Testis (tissue), 2 donors: ENCODE results near the gene RESF1.

ENCODE experiments used
- POLR2A ChIP-seq: fragments of 450-650 bp; IDR thresholded peaks from one replicate; pipeline ENCODE4 v1.6.1; 2017; ENCODE audit warnings: antibody characterized with exemption, mild to moderate bottlenecking, moderate library complexity
- TF ChIP-seq, protein P1 (sequence below), 3 experiments: fragments of 450-650 bp in 2 of 3; fragments of 200-600 bp in 1 of 3; sonication (generic) in 1 of 3; IDR thresholded peaks; one replicate each; pipeline ENCODE4 v1.5.1; 2016 to 2019; ENCODE audit warnings: antibody characterized with exemption in 3 of 3, mild to moderate bottlenecking in 2 of 3, moderate library complexity in 1 of 3

DNA sequence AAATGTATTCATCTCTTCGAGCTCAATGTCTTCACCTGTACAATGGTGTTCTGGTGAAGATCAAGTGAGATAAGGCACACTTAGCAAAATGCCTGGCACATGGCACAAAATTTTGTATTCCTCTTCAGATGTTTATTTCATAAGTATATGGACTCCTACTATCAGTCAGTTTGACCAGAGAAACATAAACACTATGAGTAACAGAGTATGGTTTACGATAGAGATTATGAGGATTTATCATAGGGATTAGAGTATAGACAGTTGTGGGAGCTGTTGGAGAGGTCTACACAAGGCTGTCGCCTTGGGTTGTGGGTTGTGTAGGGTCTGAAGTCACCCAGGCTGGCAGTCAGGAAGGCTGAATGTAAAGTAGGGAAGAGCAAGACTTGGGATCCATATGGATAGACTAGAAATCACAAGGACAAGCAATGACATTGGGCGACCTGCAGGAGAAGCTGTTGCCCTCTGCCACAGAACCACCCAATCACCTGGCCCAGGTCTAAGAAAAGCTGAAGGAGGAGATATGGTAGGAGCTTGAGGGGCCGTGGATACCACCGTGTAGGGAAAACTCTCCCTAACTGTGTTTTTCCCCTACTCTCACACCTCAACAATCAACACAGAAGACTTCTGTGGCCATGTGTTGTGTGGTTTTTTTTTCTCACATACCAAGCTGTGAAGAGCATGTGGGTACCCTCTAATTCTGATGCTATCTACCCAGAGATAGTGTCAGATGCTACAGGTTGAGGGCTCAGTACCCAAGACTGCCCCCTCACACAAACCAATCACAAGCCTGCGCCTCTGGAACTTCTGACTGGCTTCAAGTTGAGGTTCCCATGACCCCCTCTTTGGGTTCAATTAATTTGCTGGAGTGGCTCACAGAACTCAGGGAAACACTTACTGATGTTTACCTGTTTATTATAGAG is 27.2 kb upstream of the RESF1 start:
- no peak for TF ChIP-seq POLR2A
- TF ChIP-seq, protein P1, sequence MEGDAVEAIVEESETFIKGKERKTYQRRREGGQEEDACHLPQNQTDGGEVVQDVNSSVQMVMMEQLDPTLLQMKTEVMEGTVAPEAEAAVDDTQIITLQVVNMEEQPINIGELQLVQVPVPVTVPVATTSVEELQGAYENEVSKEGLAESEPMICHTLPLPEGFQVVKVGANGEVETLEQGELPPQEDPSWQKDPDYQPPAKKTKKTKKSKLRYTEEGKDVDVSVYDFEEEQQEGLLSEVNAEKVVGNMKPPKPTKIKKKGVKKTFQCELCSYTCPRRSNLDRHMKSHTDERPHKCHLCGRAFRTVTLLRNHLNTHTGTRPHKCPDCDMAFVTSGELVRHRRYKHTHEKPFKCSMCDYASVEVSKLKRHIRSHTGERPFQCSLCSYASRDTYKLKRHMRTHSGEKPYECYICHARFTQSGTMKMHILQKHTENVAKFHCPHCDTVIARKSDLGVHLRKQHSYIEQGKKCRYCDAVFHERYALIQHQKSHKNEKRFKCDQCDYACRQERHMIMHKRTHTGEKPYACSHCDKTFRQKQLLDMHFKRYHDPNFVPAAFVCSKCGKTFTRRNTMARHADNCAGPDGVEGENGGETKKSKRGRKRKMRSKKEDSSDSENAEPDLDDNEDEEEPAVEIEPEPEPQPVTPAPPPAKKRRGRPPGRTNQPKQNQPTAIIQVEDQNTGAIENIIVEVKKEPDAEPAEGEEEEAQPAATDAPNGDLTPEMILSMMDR (IDR thresholded peaks at IDR 0.05): no peak
